ENCODE results near the gene THAP12. TPM values are rescaled to one million over a fixed set of nuclear protein-coding genes. Genes with fewer than 3 reads are reported as not detected.

Gene THAP12
- total RNA-seq, 1 experiment from 2014 or later: 42.5 TPM

GRCh38 chr11:76318744-76319384 lies 62.1 kb downstream of the THAP12 start:
- Histone ChIP-seq H2BK15ac (ENCODE audit: low read depth, low read length) (no peak overlapping the region), H2AK5ac (ENCODE audit: insufficient read length, low read length) (no peak overlapping the region), H2BK5ac (ENCODE audit: insufficient read length, low read length) (no peak overlapping the region), H3K14ac (ENCODE audit: insufficient read depth, low read length) (no peak overlapping the region), H3K4me1 (ENCODE audit: insufficient read depth, low read length) (no peaks in the 10 kb centered on the region), H3K27me3 (ENCODE audit: insufficient read depth, low read length) (peaks cover 19% of the 10 kb centered on the region; the same call in 1 of the 2 replicates), H3K4me2 (ENCODE audit: insufficient read depth, insufficient read length, low read length) (no peak overlapping the region), H4K91ac (ENCODE audit: insufficient read length, low read depth, low read length) (no peak overlapping the region), H3K9ac (ENCODE audit: extremely low read depth, insufficient read length, low read length) (no peak overlapping the region), H4K5ac (ENCODE audit: insufficient read length, low read depth, low read length) (no peak overlapping the region), H2AFZ (ENCODE audit: low read length) (no peak overlapping the region), H3K23me2 (ENCODE audit: insufficient read length, low read depth, low read length, poor library complexity, severe bottlenecking) (peaks cover 7% of the 10 kb centered on the region), H3K23ac (ENCODE audit: insufficient read length, low read depth, low read length) (no peak overlapping the region), H3T11ph (ENCODE audit: low read length) (no peak overlapping the region), H3K79me1 (ENCODE audit: insufficient read depth, low read depth, low read length, poor library complexity, severe bottlenecking) (no peaks in the 10 kb centered on the region), H3K18ac (ENCODE audit: insufficient read length, low read depth, low read length) (no peak overlapping the region), H2BK120ac (ENCODE audit: low read depth, low read length, poor library complexity, severe bottlenecking) (no peak overlapping the region), H2BK12ac (ENCODE audit: insufficient read length, low read depth, low read length) (no peak overlapping the region), H2BK20ac (ENCODE audit: low read depth, low read length, poor library complexity, severe bottlenecking) (no peak overlapping the region), H3K9me3 (ENCODE audit: control insufficient read depth, low read depth, low read length) (no peaks in the 10 kb centered on the region), H3K4ac (ENCODE audit: low read depth, low read length) (no peak overlapping the region), H3K56ac (ENCODE audit: insufficient read length, low read depth, low read length) (no peak overlapping the region), H4K20me1 (ENCODE audit: control insufficient read depth, insufficient read depth, insufficient read length) (no peaks in the 10 kb centered on the region), H3K27ac (ENCODE audit: insufficient read length, low read depth, low read length) (no peak overlapping the region), H3K79me2 (ENCODE audit: insufficient read depth, low read length) (no peaks in the 10 kb centered on the region), H4K8ac (replicated peaks; ENCODE audit: insufficient read length, low read depth, low read length) (no peak overlapping the region)
- Mint-ChIP-seq H3K4me1 (peaks cover 16 to 36% of the 10 kb centered on the region in 2 experiments), H3K9me3 (no peaks in the 10 kb centered on the region; a peak in 1 of 5 replicates), H3K27ac (no peak overlapping the region), H3K27me3 (ENCODE audit: low read depth) (peaks cover 58% of the 10 kb centered on the region), H3K36me3 (ENCODE audit: insufficient read depth in 1 of 3, low read depth in 3 of 3) (no peaks in the 10 kb centered on the region), H3K4me3 (no peak overlapping the region; a peak in 1 of 5 replicates)
- no CpG with 5 or more reads among the region's 7 CpGs for WGBS (ENCODE audit: extremely low coverage, insufficient read length, low lambda C conversion rate)
- TF ChIP-seq, protein P1, sequence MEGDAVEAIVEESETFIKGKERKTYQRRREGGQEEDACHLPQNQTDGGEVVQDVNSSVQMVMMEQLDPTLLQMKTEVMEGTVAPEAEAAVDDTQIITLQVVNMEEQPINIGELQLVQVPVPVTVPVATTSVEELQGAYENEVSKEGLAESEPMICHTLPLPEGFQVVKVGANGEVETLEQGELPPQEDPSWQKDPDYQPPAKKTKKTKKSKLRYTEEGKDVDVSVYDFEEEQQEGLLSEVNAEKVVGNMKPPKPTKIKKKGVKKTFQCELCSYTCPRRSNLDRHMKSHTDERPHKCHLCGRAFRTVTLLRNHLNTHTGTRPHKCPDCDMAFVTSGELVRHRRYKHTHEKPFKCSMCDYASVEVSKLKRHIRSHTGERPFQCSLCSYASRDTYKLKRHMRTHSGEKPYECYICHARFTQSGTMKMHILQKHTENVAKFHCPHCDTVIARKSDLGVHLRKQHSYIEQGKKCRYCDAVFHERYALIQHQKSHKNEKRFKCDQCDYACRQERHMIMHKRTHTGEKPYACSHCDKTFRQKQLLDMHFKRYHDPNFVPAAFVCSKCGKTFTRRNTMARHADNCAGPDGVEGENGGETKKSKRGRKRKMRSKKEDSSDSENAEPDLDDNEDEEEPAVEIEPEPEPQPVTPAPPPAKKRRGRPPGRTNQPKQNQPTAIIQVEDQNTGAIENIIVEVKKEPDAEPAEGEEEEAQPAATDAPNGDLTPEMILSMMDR (conservative IDR thresholded peaks at IDR 0.05): peak; percentile 96
- peak; percentile 88 for DNase-seq
